GM23338 (cell line): ENCODE measurements around the gene AFF3. TPM values are rescaled to one million over a fixed set of nuclear protein-coding genes. Genes with fewer than 3 reads are reported as not detected.
A peak's percentile ranks its signal among the peaks of the same experiment; 100 is the strongest.
"Not testable (repeated sequence)": the region's sequence is repeated elsewhere in the genome, so short reads cannot be mapped to it uniquely, and the experiment has no call there.

Source experiments
- ATAC-seq: fragments of 200-7000 bp; cut with Tn5 transposase; 3 replicates; pipeline ENCODE4 v1.9.1; 2020
- DNase-seq: peaks from one replicate; pipeline ENCODE4 v3.0.0-alpha.2; 2015; ENCODE audit warnings: low spot score
- H2AFZ ChIP-seq: fragments of 200-600 bp; sonication (generic); 2 replicates; pipeline ENCODE4 v1.8.0; 2016; ENCODE audit warnings: antibody characterized with exemption, mild to moderate bottlenecking, moderate library complexity
- H3F3A ChIP-seq: fragments of 200-600 bp; sonication (generic); replicated peaks from 2 replicates; pipeline ENCODE4 v1.8.0; 2017; ENCODE audit warnings: antibody characterized with exemption, mixed run types, low read depth
- H3K27ac ChIP-seq: fragments of 200-600 bp; sonication (generic); 2 replicates; pipeline ENCODE4 v1.6.1; 2016; ENCODE audit warnings: low read depth
- H3K27me3 ChIP-seq: fragments of 200-600 bp; sonication (generic); 2 replicates; pipeline ENCODE4 v1.8.0; 2016; ENCODE audit warnings: mild to moderate bottlenecking, mixed run types, moderate library complexity; ENCODE audit not compliant: insufficient read depth
- H3K36me3 ChIP-seq: fragments of 200-600 bp; sonication (generic); 2 replicates; pipeline ENCODE4 v1.8.0; 2016; ENCODE audit warnings: mild to moderate bottlenecking; ENCODE audit not compliant: insufficient read depth
- H3K4me1 ChIP-seq: fragments of 200-600 bp; sonication (generic); 2 replicates; pipeline ENCODE4 v1.8.0; 2016; ENCODE audit warnings: mild to moderate bottlenecking, moderate library complexity; ENCODE audit not compliant: insufficient read depth
- H3K4me2 ChIP-seq: fragments of 200-600 bp; sonication (generic); 2 replicates; pipeline ENCODE4 v1.7.1; 2017; ENCODE audit warnings: mixed run types
- H3K4me3 ChIP-seq: fragments of 200-600 bp; sonication (generic); 2 replicates; pipeline ENCODE4 v1.6.1; 2016; ENCODE audit warnings: mixed run types
- H3K79me2 ChIP-seq: fragments of 200-600 bp; sonication (generic); replicated peaks from 2 replicates; pipeline ENCODE4 v1.8.0; 2017; ENCODE audit warnings: mild to moderate bottlenecking; ENCODE audit not compliant: insufficient read depth
- H3K9me2 ChIP-seq: fragments of 200-600 bp; sonication (generic); 2 replicates; pipeline ENCODE4 v1.8.0; 2017; ENCODE audit not compliant: insufficient read depth
- H4K20me1 ChIP-seq: fragments of 200-600 bp; sonication (generic); replicated peaks from 2 replicates; pipeline ENCODE4 v1.8.0; 2017; ENCODE audit warnings: mild to moderate bottlenecking; ENCODE audit not compliant: insufficient read depth
- H3K27ac Mint-ChIP-seq: 2 replicates; pipeline ENCODE4 v1.8.0; 2020; ENCODE audit warnings: inconsistent platforms, mild to moderate bottlenecking, moderate library complexity, mixed read lengths
- H3K27me3 Mint-ChIP-seq: 3 replicates; pipeline ENCODE4 v1.8.0; 2022; ENCODE audit warnings: low read depth, mild to moderate bottlenecking, moderate library complexity, mixed read lengths, inconsistent platforms; ENCODE audit not compliant: insufficient read depth, poor library complexity
- H3K36me3 Mint-ChIP-seq: 3 replicates; pipeline ENCODE4 v1.8.0; 2021; ENCODE audit warnings: low read depth, mild to moderate bottlenecking, inconsistent platforms, moderate library complexity, mixed read lengths
- H3K4me1 Mint-ChIP-seq: 3 replicates; pipeline ENCODE4 v1.8.0; 2020; ENCODE audit warnings: mild to moderate bottlenecking, inconsistent platforms, mixed read lengths
- H3K4me3 Mint-ChIP-seq: 3 replicates; pipeline ENCODE4 v1.8.0; 2021; ENCODE audit warnings: moderate library complexity, mild to moderate bottlenecking, inconsistent platforms, mixed read lengths
- H3K9me3 Mint-ChIP-seq: 3 replicates; pipeline ENCODE4 v1.8.0; 2020; ENCODE audit warnings: moderate library complexity, mild to moderate bottlenecking, inconsistent platforms, mixed read lengths
- CREB1 ChIP-seq: fragments of 250-450 bp; sonication (Bioruptor Pico); IDR thresholded peaks from 2 replicates; pipeline ENCODE4 v1.5.0; 2020; ENCODE audit warnings: low read depth, mild to moderate bottlenecking, moderate library complexity
- CTCF ChIP-seq, 2 experiments: fragments of 200-600 bp in 1 of 2; sonication (generic) in 1 of 2; conservative IDR thresholded peaks; 2 replicates each; pipeline versions ENCODE4 v1.5.1 to v1.6.1; 2016 to 2017; ENCODE audit warnings: antibody characterized with exemption in 2 of 2, low read depth in 2 of 2, mild to moderate bottlenecking in 2 of 2, moderate library complexity in 1 of 2
- EZH2 ChIP-seq: fragments of 200-600 bp; sonication (generic); IDR thresholded peaks from one replicate; pipeline ENCODE4 v1.8.0; 2017; ENCODE audit warnings: antibody characterized with exemption, mild to moderate bottlenecking, low read depth; ENCODE audit not compliant: unreplicated experiment
- EZH2phosphoT487 ChIP-seq: fragments of 200-600 bp; sonication (generic); IDR thresholded peaks from one replicate; pipeline ENCODE4 v1.8.1; 2018; ENCODE audit warnings: antibody characterized with exemption; ENCODE audit not compliant: unreplicated experiment
- JUNB ChIP-seq: IDR thresholded peaks from one replicate; pipeline ENCODE4 v1.6.1; 2016; ENCODE audit warnings: antibody characterized with exemption; ENCODE audit not compliant: unreplicated experiment
- NANOG ChIP-seq: IDR thresholded peaks from 2 replicates; pipeline ENCODE4 v1.6.1; 2016; ENCODE audit warnings: antibody characterized with exemption, borderline replicate concordance
- POLR2AphosphoS5 ChIP-seq: IDR thresholded peaks from 2 replicates; pipeline ENCODE4 v1.6.1; 2016; ENCODE audit warnings: antibody characterized with exemption, low read depth
- REST ChIP-seq: IDR thresholded peaks from one replicate; pipeline ENCODE4 v1.6.1; 2018; ENCODE audit warnings: antibody characterized with exemption; ENCODE audit not compliant: unreplicated experiment
- ZNF114 ChIP-seq: fragments of 250-450 bp; sonication (Bioruptor Pico); IDR thresholded peaks from 2 replicates; pipeline ENCODE4 v1.5.0; 2020; ENCODE audit warnings: mild to moderate bottlenecking, moderate library complexity
- ZNF331 ChIP-seq: fragments of 250-450 bp; sonication (Bioruptor Pico); IDR thresholded peaks from 2 replicates; pipeline ENCODE4 v1.5.0; 2020; ENCODE audit warnings: low read depth, mild to moderate bottlenecking, moderate library complexity
- ZNF462 ChIP-seq: fragments of 250-450 bp; sonication (Bioruptor Pico); IDR thresholded peaks from 2 replicates; pipeline ENCODE4 v1.5.0; 2020; ENCODE audit warnings: mild to moderate bottlenecking, moderate library complexity
- polyA plus RNA-seq: library from polyadenylated mRNA; unstranded; fragments of >200 nt; fragmentation: Nextera tagmentation; extraction: Ambion mirVana; gene quantifications from 2 replicates; pipeline ENCODE4 v1.2.1, GENCODE V29; 2016
- total RNA-seq: library from RNA; depleted of rRNA; stranded (reverse); fragments of >200 nt; shearing (Covaris generic); gene quantifications from 2 replicates; pipeline ENCODE4 v1.2.3, GENCODE V29; 2014

AFF3 gene
- total and polyA plus RNA-seq, 2 experiments from 2014 or later = 0.73 to 1.4 TPM

- Histone ChIP-seq H2AFZ (no peak overlapping the region), H3K9me2 (peaks cover 12% of the 10 kb centered on the region), H3K4me2 (no peak overlapping the region), H4K20me1 (no peaks in the 10 kb centered on the region), H3K4me3 (no peak overlapping the region), H3K27me3 (no peaks in the 10 kb centered on the region), H3K27ac (no peak overlapping the region), H3K4me1 (no peaks in the 10 kb centered on the region), H3F3A (no peaks in the 10 kb centered on the region), H3K79me2 (no peaks in the 10 kb centered on the region), H3K36me3 (no peaks in the 10 kb centered on the region)
- no peak overlapping the region for H3K4me3 Mint-ChIP-seq
- peaks cover 28% of the 10 kb centered on the region for H3K9me3 Mint-ChIP-seq
- peaks cover 7% of the 10 kb centered on the region; the same call in 1 of the 3 replicates for H3K36me3 Mint-ChIP-seq
- DNase-seq (peak; percentile 13), ATAC-seq (no peak)
- H3K27me3 Mint-ChIP-seq = peaks cover 4% of the 10 kb centered on the region
- TF ChIP-seq REST (no peak), EZH2phosphoT487 (no peak), POLR2AphosphoS5 (no peak), EZH2 (no peak), CREB1 (CRISPR knock-in tag) (no peak), CTCF (conservative IDR thresholded peaks at IDR 0.05; ENCODE audit: low read depth in 2 of 2) (no peak), ZNF462 (CRISPR knock-in tag) (no peak), JUNB (no peak), ZNF114 (no peak), ZNF331 (CRISPR knock-in tag) (no peak), NANOG (no peak)
- H3K4me1 Mint-ChIP-seq = peaks cover 4% of the 10 kb centered on the region; the same call in 2 of the 3 replicates
- H3K27ac Mint-ChIP-seq = no peak overlapping the region
Measured at GRCh38 chr2:99775585-99775984, 366.8 kb downstream of the AFF3 start.

GRCh38 chr2:99773642-99774041, 368.7 kb downstream of the AFF3 start:
- H3K9me2 ChIP-seq, H3K27ac ChIP-seq, H3K4me2 ChIP-seq, H3K4me1 ChIP-seq, H3K36me3 ChIP-seq, H3K27ac Mint-ChIP-seq, H3K4me3 Mint-ChIP-seq, DNase-seq, H3K4me3 ChIP-seq, H2AFZ ChIP-seq, H3K27me3 Mint-ChIP-seq, H3K4me1 Mint-ChIP-seq, H3K79me2 ChIP-seq, H3K36me3 Mint-ChIP-seq, H3F3A ChIP-seq, H3K27me3 ChIP-seq, ATAC-seq, H4K20me1 ChIP-seq: not testable (repeated sequence)
- peaks cover 20% of the 10 kb centered on the region for H3K9me3 Mint-ChIP-seq
